BE2C (cell line): ENCODE data around the gene NOTUM.

Experiments used
- DNase-seq: peaks from one replicate; pipeline ENCODE4 v3.0.0-alpha.2; 2020
- H3K27me3 ChIP-seq: fragments of 250-450 bp; sonication (Bioruptor Pico); 2 replicates; pipeline ENCODE4 v1.5.1; 2020; ENCODE audit warnings: mild to moderate bottlenecking
- H3K36me3 ChIP-seq: fragments of 250-450 bp; sonication (Bioruptor Pico); 2 replicates; pipeline ENCODE4 v1.5.1; 2020; ENCODE audit warnings: mild to moderate bottlenecking
- H3K4me1 ChIP-seq: fragments of 250-450 bp; sonication (Bioruptor Pico); 2 replicates; pipeline ENCODE4 v1.5.1; 2020
- H3K4me3 ChIP-seq: 2 replicates; pipeline ENCODE4 v1.5.1; 2011; ENCODE audit warnings: low read depth, low read length
- H3K9me3 ChIP-seq: fragments of 250-450 bp; sonication (Bioruptor Pico); 2 replicates; pipeline ENCODE4 v1.5.1; 2020
- CTCF ChIP-seq: IDR thresholded peaks from 2 replicates; pipeline ENCODE4 v1.5.1; 2012; ENCODE audit warnings: mild to moderate bottlenecking, low read depth, low read length

Gene NOTUM

DNA sequence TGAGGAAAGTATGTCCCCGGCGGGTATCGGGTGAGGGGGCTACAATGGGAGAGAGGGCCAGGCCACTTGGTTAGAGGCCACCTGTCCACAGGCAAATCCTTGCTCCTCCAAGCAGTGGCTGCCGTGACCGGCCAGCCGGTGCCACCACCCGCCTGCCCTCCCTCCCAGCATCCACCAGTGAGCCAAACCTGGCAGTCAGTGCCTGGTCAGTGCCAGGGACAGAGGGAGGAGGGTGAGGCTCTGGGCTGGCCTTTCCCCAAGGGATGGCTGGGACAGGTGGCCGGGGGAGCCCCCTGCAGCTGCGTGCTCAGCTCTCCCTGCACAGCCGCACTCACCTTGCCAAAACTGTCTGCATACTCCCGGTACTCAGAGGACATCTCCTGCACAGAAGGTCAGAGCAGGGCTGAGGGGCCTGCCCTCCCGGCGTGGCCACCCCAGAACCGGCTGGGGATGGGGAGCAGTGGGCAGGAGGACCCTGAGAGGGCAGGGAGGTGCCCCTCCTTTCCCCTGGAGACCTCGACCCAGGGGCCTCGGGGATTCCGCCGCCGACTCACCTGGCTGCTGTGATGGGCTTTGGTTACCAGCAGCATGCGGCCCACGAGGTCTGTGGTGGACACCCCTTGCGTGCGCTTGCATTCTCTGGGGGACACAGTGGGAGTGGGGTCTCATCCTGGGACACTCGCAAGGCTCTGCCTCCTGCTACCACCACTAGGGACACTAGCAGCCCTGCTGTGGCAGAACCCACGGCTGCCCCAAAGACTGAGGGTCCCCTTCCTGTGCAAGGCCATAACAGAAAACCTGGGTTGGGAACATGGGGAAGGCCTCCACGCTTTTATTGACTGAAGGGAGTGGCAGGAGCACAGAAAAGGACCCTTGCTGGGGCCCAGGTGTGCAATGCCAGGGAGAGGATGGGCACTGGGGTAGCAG is 53.5 kb downstream of the NOTUM start:
- no peaks in the 10 kb centered on the region for H3K9me3 ChIP-seq
- no peaks in the 10 kb centered on the region for H3K27me3 ChIP-seq
- DNase-seq, result no peak
- no peak overlapping the region for H3K4me3 ChIP-seq
- peaks cover 3% of the 10 kb centered on the region for H3K4me1 ChIP-seq
- H3K36me3 ChIP-seq, result peaks cover 10% of the 10 kb centered on the region
- TF ChIP-seq CTCF, result 0 out of 2 replicates have a peak, but pooled peaks have one; percentile 10

GRCh38 chr17:81906476-81907218 is 54.3 kb downstream of the NOTUM start:
- Histone ChIP-seq H3K27me3 (no peaks in the 10 kb centered on the region), H3K36me3 (peaks cover 1% of the 10 kb centered on the region), H3K4me3 (no peak overlapping the region), H3K9me3 (no peaks in the 10 kb centered on the region), H3K4me1 (peaks cover 5% of the 10 kb centered on the region)
- no peak for DNase-seq
- peak; percentile 31 for TF ChIP-seq CTCF

DNA sequence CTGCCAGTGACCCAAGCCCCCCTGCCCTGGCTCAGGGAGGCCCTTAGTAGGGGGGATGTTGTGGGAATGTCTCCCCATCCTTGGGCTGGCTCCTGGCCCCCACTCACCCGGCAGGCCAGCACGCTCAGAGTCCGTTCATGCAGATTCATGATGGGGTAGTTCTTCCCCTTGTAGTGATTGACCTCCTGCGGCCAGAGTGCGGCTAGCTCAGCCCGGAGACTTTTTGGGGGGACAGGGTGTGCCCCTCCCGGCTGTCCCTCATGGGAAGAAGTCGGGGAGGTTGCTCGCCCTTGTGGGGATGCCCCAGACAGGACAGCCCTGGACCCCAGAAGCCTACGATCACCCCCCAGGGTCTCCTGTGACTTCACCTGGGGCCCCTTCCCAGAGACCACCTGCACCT is 55.0 kb downstream of the NOTUM start:
- TF ChIP-seq CTCF, result no peak
- Histone ChIP-seq H3K4me3 (no peak overlapping the region), H3K36me3 (no peaks in the 10 kb centered on the region; the same call in 1 of the 2 replicates), H3K4me1 (peaks cover 7% of the 10 kb centered on the region), H3K9me3 (no peaks in the 10 kb centered on the region), H3K27me3 (no peaks in the 10 kb centered on the region)
- DNase-seq, result no peak

DNA sequence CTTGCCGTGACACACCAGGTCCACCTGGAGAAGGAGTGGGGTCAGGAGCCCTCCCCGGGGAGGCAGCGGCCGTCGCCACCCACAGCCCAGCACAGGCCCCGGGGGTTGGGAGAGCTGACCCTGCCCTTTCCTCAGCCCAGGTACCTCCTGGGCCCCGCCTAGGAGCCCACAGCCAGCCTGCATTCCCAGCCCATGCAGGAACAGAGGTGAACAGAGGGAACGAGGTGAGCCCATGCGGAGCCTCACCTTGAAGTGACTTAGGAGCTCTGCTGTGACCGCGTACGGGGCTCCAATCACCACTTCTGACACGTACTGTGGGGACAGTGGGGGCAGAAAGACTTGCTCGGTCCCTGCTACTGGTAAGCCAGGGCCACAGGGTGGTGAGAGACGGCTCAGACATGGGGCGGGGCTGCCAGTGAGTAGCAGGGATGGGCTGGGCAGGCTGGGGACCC is 55.5 kb downstream of the NOTUM start:
- DNase-seq, result no peak
- Histone ChIP-seq H3K4me3 (no peak overlapping the region), H3K27me3 (no peaks in the 10 kb centered on the region), H3K9me3 (no peaks in the 10 kb centered on the region), H3K4me1 (peaks cover 7% of the 10 kb centered on the region), H3K36me3 (no peaks in the 10 kb centered on the region; the same call in 1 of the 2 replicates)
- no peak for TF ChIP-seq CTCF

DNA sequence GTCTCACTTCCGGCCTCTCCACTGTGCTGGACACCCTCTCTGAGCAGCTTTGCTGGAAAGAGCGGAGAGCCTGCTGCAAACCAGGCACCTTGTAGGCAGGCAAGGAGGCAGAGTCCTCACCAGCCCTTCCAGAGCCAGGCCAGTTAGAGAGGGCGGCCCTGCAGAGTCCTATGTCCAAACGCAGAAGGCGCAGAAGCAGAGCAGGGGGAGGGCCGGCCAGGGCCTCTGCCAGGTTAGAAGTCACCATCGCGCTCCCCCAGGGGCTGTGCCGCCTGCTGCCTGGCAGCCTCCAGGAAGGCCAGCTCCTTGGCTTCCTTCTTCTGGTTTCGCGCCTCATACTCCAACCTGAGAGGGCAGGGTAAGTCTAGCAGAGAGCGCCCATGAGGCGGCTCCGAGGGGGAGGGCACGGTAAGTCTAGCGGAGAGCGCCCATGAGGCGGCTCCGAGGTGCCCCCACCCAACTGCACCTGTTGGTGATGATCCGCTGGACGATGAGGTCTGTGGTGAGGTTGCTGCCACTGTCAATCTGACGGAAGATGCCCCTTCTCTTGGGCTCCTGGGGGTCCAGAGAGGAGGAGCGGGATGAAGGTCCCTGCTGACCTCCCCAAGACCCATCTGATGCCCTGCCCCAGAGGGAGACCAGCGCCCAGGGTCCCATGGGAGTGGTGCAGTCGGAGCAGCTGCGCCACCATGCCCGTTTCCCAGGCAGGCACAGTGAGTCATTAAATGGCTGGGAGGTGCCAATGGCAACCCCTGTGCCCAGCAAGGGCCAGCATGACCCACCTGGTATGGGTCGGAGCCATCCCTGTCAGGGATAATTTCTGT is 56.2 kb downstream of the NOTUM start:
- DNase-seq, result no peak
- peaks cover 2% of the 10 kb centered on the region; the same call in 1 of the 2 replicates for H3K36me3 ChIP-seq
- TF ChIP-seq CTCF, result no peak
- peaks cover 7% of the 10 kb centered on the region for H3K4me1 ChIP-seq
- no peak overlapping the region for H3K4me3 ChIP-seq
- no peaks in the 10 kb centered on the region for H3K27me3 ChIP-seq
- H3K9me3 ChIP-seq, result no peaks in the 10 kb centered on the region
